NCI-H146 (cell line): Measurements from ENCODE around the gene APOBR.
"Not testable (repeated sequence)": the region's sequence is repeated elsewhere in the genome, so short reads cannot be mapped to it uniquely, and the experiment has no call there.

Experiments
- DNase-seq: peaks from one replicate; lab custom pipeline; 2025; lab: John Stamatoyannopoulos, UW

Gene APOBR

GRCh38 chr16:28527100-28527785 is 32.8 kb downstream of the APOBR start:
- DNase-seq: not testable (repeated sequence)

- DNase-seq: no peak
Observed at GRCh38 chr16:28527985-28528384, 33.5 kb downstream of the APOBR start.

- no peak for DNase-seq
Observed at GRCh38 chr16:28528463-28528867, 34.0 kb downstream of the APOBR start.

GRCh38 chr16:28529124-28529523 is 34.7 kb downstream of the APOBR start:
- DNase-seq: no peak

- DNase-seq: peak; percentile 41
Observed at GRCh38 chr16:28531777-28532744, 37.6 kb downstream of the APOBR start.

GRCh38 chr16:28532940-28533647 is 38.7 kb downstream of the APOBR start:
- no peak for DNase-seq

- DNase-seq: no peak
Observed at GRCh38 chr16:28534542-28535373, 40.3 kb downstream of the APOBR start.

GRCh38 chr16:28537076-28537475 is 42.6 kb downstream of the APOBR start:
- peak; percentile 13 for DNase-seq

- no peak for DNase-seq
Observed at GRCh38 chr16:28537964-28538732, 43.7 kb downstream of the APOBR start.

GRCh38 chr16:28538733-28539596 is 44.5 kb downstream of the APOBR start, which contains the start of gene NUPR1:
Gene NUPR1 (minus strand): TSS chr16:28538974. CDS start chr16:28538907, 67 bp downstream.
- no peak for DNase-seq

GRCh38 chr16:28540346-28540745 is 45.9 kb downstream of the APOBR start:
- no peak for DNase-seq

- no peak for DNase-seq
Observed at GRCh38 chr16:28542646-28543045, 48.2 kb downstream of the APOBR start.

- DNase-seq: peak; percentile 23
Observed at GRCh38 chr16:28543072-28543471, 48.6 kb downstream of the APOBR start.

GRCh38 chr16:28544998-28545397 is 50.6 kb downstream of the APOBR start:
- no peak for DNase-seq

GRCh38 chr16:28545964-28546363 is 51.5 kb downstream of the APOBR start:
- DNase-seq: not testable (repeated sequence)

GRCh38 chr16:28546626-28547025 is 52.2 kb downstream of the APOBR start:
- DNase-seq: no peak

- peak; percentile 10 for DNase-seq
Observed at GRCh38 chr16:28548306-28548802, 53.9 kb downstream of the APOBR start.
